GM19324 (cell line): Measurements from ENCODE around the gene NLRC3.
"Not testable (repeated sequence)": the region's sequence is repeated elsewhere in the genome, so short reads cannot be mapped to it uniquely, and the experiment has no call there.

ENCODE experiments used
- ATAC-seq: cut with Tn5 transposase; IDR thresholded peaks from one replicate; pipeline ENCODE4 v1.9.1; 2021; ENCODE audit warnings: mild to moderate bottlenecking, moderate library complexity; ENCODE audit not compliant: unreplicated experiment, low FRiP score

NLRC3 gene

DNA sequence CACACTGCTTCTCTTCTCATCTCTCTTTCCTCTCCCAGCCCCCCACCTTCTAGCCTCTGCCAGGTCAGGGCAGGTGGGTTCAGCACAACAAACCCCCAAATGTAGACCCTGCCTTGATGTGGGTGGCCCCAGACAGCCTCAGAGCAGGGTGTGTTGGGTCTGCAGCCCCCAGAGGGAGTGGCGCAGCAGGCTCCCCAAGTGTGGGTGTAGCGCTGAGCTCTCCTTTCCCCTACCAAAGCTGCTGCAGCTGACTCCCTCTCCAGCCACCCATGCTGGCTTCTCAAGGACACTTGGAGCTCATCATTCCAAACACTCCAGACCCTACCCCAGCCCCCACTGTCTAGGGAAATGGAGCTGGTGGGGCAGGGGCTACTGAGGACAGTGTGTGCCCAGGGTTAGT, 27.3 kb downstream of the NLRC3 start:
- no peak for ATAC-seq

DNA sequence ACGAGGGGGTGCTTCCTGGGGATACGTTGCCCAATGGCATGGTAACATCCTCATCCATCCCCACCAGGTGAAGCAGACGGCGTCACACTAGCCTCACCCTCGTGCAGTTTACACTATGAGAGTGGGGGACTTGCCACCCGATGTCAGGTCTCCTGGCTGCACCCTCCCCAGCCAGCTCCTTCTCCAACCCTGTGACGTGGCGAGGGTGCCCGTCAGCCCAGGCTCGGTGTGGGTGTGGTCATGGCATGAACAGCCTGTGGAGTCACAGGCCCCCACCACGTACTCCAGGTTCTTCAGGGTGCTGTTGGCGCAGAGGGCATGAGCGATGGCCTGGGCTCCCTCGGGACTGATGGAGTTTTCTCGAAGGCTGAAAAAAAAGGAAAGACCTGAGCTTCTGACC, 28.3 kb downstream of the NLRC3 start:
- ATAC-seq: no peak

- ATAC-seq: no peak
Measured at GRCh38 chr16:3548445-3548844, 28.8 kb downstream of the NLRC3 start.

DNA sequence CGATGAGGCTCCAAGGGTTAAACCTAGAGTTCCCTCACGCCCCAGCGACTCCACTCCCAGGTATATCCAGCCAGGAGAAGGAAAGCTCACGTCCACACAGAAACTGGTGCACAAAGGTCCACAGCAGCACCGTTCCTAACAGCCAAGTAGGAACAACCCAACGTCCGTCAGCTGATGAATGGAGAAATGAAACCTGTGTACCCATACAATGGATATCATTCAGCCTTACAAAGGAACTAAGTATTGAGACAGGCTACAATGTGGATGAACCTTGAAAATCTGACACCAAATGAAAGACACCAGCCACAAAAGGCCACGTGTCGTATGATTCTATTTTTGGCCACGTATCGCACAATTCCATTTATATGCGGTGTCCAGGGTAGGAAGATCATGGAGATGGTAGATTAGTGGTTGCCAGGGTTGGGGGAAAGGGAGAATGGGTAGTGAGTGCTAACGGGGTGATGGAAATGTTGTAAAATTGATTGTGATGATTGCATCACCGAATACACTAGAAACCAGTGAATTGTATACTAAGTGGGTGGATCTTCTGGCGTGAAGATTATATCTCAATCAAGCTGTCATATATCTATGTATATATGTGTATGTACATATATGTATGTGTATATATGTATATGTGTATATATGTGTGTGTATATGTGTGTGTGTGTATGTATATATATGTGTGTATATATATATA, 30.1 kb downstream of the NLRC3 start:
- no peak for ATAC-seq

DNA sequence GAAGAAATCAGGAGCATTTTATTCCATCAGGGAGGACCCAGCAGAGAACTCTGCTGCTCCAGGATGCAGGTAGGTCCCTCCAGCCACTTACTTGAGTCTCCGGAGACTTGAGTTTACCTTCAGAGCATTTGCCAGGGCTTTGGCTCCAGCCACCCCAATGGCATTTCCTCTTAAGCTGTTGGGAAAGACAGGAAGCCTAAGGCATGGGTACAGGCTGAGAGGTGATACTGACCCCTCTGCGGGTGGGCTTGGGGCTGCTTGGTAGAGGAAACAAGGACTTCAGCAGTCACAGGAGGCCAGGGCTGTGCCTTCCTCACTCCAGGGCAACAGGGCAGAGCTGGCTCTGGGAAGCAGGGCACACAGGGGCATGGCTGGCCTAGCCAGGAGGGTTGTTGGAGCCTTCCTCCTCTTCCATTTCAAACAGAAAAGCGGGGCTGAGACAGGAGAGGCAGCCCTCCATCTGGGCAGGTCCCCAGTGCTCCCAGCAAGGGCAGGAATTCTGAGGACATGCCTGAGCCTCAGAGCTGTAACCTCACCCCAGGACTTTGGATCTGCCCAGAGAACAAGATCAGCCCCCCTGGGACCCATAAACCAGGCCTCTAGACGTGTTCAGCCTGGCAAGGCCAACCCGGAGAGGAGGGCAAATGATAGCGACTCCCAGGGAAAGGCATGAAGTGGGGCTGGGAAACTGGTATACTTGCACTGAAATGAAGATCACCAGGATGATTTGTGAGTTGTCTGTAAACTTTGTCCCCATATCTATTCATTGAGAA, 34.4 kb downstream of the NLRC3 start:
- no peak for ATAC-seq

DNA sequence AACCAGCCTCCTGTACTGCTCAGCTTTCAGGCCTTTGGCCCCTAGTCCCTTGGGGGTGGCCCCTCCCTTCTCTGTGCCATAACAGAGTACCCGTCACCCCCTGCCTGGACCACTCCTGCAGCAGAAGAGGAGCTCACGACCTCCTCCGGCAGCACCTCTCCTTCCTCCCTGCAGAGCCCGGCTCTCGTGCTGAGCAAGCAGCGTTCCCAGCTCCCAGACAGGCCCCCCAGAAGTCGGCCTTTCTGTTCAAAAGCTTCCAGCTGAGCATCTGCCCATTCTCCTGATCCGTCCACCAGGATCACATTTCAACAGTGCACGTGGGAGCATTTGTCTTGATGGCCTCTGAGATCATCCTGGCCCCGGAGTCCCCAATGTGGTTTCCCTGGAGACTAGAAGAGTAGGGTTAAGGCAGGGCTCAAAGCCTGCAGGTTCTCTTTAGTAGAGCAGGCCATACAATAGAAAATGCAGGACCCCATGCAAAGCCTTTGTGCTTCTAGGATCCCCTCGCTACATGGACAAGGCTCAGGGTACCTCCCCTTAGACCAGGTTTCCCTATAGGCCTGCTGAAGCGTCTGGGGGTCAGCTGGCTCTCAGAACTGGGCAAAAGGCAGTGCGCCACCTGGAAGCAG, 35.6 kb downstream of the NLRC3 start:
- no peak for ATAC-seq

DNA sequence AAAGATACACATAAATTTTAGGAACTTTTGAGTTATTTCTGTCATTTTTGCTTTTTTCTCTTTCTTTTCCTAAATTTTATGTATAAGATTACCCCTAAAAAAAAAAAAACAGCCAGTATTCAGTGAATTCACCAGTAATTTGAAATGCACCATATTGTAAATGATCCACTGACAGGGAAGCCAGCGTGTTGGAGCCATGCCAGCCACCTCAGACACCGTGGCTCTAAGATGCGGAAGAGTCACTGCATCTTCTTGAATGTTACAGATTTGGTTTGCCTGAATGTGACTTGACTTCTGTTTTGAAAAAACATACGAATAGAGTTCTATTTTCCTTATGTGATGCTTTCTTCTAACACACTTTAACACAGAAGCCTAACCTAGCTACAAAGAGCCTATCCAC, 39.0 kb downstream of the NLRC3 start:
- no peak for ATAC-seq

DNA sequence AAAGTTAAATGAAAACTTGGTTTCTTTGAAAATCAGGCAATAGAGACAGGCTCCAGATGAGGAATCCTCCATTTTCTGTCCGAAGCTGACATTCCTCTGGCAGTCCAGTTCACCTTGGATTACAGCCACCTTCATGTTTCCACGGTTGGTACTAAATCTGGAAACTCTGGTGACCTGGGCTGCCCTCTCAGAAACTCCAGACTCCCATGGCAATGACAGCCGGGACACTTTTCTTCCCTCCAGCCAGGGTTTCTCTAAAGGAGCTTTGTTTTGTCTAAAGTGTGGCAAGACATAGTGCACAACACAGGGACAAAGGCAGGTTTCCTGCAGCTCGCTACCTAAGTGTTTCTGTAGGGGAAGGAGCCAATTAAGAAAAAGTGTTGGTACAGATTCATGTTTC, 40.4 kb downstream of the NLRC3 start:
- no peak for ATAC-seq

- no peak for ATAC-seq
Measured at GRCh38 chr16:3536271-3536731, 40.9 kb downstream of the NLRC3 start.

DNA sequence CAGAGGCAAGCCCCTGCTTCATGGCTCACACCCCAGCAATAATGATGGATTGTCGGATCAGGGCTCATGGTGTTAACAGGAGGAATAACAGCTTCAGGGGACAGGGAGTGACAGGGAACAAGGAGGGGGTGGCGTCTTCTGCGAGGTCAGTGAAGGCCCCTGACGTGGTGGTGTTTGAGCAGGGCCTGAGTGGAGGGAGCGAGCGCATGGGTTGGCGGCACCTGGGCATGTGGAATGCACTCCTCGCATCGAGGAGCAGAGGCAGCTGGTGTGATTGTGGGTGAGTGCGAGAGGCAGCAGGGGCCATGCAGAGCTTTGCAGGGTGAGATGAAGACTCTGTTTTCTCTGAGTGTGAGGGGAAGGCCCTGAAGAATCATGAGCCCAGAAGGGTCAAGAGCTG, 43.1 kb downstream of the NLRC3 start:
- no peak for ATAC-seq

- ATAC-seq: no peak
Measured at GRCh38 chr16:3532741-3533140, 44.5 kb downstream of the NLRC3 start.

- no peak for ATAC-seq
Measured at GRCh38 chr16:3530371-3530914, 46.8 kb downstream of the NLRC3 start.

DNA sequence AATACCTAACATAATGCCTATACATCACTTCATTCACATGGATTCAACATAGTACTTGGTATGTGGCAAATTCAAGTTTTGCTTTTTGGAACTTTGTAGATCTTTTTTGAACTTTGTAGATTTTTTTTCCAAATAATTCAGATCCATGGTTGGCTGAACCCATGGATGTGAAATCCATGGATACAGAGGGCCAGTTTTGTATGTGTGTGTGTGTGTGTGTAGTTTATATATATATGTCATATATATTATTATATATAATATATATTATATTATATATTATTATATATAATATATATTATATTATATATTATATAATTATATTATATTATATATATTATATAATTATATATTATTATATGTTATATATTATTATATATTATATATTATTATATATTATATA, 48.0 kb downstream of the NLRC3 start:
- no peak for ATAC-seq

GRCh38 chr16:3528406-3528805, 48.8 kb downstream of the NLRC3 start:
- no peak for ATAC-seq

- not testable (repeated sequence) for ATAC-seq
Measured at GRCh38 chr16:3527216-3527829, 49.9 kb downstream of the NLRC3 start.

DNA sequence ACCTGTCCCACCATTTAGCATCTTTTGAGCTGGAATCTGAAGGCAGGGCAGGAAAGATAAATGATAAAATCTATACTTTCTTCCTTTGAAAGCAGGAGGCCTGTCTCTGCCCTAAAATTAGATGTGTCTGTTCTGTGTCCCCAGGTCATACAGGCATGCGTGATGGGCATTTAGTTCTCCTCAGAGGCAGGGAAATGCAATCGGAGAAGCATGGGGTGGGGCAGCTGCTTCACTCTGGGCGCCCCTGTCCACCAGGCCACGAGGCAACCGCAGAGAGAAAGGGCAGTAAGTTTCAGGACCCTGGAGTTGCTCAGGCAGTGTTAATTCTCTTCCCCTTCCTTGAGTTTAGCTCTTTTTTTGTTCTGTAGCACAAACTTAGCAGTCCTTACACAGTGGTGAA, 51.3 kb downstream of the NLRC3 start:
- no peak for ATAC-seq

DNA sequence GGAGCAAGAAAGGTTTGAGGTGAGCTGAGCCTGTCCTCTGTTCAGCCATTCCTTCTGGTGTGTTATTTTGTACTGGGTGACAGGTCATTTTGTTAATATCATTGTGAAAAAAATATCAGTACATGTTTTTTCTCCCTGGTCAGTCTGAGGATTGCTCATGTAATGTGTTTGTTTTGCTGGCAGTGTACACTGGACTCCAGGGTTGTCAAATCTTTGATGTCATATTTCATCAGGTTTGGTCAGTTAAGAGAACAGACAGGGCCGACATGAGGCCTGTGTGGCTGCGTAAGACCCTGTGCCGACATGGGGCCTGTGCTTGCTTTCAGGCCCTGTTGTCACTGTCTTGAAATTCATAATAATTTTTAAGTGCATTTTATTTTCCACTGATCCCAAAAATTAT, 53.9 kb downstream of the NLRC3 start:
- ATAC-seq: no peak

GRCh38 chr16:3520841-3521240, 56.4 kb downstream of the NLRC3 start:
- no peak for ATAC-seq

DNA sequence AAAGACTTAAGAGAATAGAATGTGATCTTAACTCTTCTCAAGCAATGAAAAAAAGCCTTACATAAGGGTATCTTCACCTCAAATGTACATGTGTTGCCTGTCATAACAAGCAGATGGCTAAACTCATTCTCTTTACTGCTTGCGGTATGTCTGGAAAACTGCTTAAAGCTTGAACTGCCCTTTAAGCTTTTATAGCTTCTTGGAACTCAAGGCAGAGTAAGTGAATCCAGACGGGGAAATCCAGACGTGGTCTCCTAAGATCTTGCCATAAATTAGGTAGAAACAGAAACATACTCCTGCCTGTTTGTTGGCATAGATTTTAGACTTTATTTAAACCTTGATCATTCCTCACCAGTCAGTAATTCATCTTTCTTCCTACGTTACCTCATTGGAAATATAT, 56.8 kb downstream of the NLRC3 start:
- no peak for ATAC-seq

DNA sequence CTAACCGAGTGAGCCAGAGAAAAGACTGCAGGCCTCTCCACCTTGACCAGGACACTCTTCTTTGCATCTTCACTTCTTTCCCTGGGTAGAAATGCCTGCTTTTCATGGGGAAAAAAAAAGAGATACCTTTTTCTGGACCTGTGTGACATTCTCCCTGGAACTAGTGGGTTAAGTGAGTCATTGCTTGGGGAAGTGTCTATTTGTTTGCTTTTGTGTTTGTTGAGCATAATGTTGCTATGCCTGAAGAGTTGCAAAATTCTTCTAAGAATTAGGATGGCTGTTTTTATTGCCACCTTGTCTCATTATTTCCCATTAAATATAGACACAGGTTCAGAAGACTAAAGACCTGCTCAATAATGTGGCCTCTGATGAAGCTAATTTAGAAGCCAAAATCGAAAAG, 57.6 kb downstream of the NLRC3 start:
- no peak for ATAC-seq

DNA sequence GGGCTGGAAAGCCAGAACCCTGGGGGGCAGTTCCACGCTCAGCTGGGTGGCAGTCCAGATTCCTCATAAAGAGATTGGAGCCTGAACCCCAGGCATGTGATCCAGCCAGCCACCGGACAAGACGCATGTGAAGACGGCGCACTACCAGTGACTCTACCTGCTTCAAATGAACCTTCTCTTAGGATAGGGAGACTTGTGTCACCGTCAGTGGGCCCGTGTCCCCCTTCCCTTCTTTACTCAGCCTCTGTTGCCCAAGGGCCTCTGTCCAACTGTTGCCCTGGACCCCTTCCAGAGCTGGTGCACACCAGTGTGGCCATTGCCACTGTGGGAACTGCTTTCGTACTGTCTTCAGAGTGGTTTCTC, 58.2 kb downstream of the NLRC3 start:
- ATAC-seq: no peak
